ENCODE results near the gene LFNG. TPM values are rescaled to one million over a fixed set of nuclear protein-coding genes. Genes with fewer than 3 reads are reported as not detected.
A peak's percentile ranks its signal among the peaks of the same experiment; 100 is the strongest.

Gene LFNG
- total and polyA plus RNA-seq, 9 of the 15 experiments (the other 6 are each of a cell fraction or from before 2014, with no cell fraction given) = 0.03 to 0.89 (median 0.25) TPM; not detected in 1

- no peak for TF ChIP-seq RBFOX2 (IDR thresholded peaks at IDR 0.05; ENCODE audit: low read depth, low read length)
- no peak for TF ChIP-seq HOXB6 (CRISPR knock-in tag; IDR thresholded peaks at IDR 0.05; ENCODE audit: borderline replicate concordance)
- no peak for TF ChIP-seq ZNF184 (CRISPR knock-in tag; IDR thresholded peaks at IDR 0.05)
Observed at GRCh38 chr7:2507917-2508306, 11.7 kb upstream of the LFNG start (continued).

- Histone ChIP-seq H3K9me1 (ENCODE audit: control insufficient read depth, insufficient read depth, low read length) (no peaks in the 10 kb centered on the region), H3K36me3 (ENCODE audit: control insufficient read depth, insufficient read depth, low read length) (no peaks in the 10 kb centered on the region), H3K27me3 (ENCODE audit: control insufficient read depth in 2 of 2, insufficient read depth in 2 of 2, low read length in 2 of 2) (peaks cover 2 to 52% of the 10 kb centered on the region in 2 experiments; a peak in 2 of 5 replicates), H3K4me3 (no peak overlapping the region), H3K79me2 (ENCODE audit: control insufficient read depth, insufficient read depth, low read length) (no peaks in the 10 kb centered on the region), H3K4me1 (replicated peaks in 1 of 2; ENCODE audit: control insufficient read depth in 2 of 2, insufficient read depth in 2 of 2, low read length in 2 of 2) (peaks cover 4 to 70% of the 10 kb centered on the region in 2 experiments; a peak in 4 of 5 replicates), H4K20me1 (replicated peaks; ENCODE audit: control insufficient read depth, insufficient read depth, low read length) (no peaks in the 10 kb centered on the region), H3K9ac (ENCODE audit: insufficient read depth in 1 of 2, low read depth in 2 of 2, low read length in 2 of 2) (peak overlapping the region in 1 of 2 experiments; percentile 68; a peak in 2 of 4 replicates), H3K4me2 (ENCODE audit: insufficient read depth, low read length) (no peak overlapping the region), H3K27ac (ENCODE audit: extremely low read depth, low read depth, low read length) (no peak overlapping the region), H2AFZ (ENCODE audit: low read depth, low read length) (no peak overlapping the region), H3K9me3 (replicated peaks; ENCODE audit: control insufficient read depth, insufficient read depth, low read depth, low read length) (no peaks in the 10 kb centered on the region)
- DNase-seq (ENCODE audit: extremely low read depth in 1 of 4, low spot score in 3 of 4) (peak in 3 of 4 experiments; percentile 38 to 67 (median 62)), FAIRE-seq (no peak), ATAC-seq (peak; percentile 12)
- in situ Hi-C loops (cut with MboI) = no loop called here
- no TSS peak for BruUV-seq (replicated peaks)
- ChIA-PET CTCF (ENCODE audit: low intra/inter-chr PET ratio) (no interaction called here), POLR2A (interaction anchor here (0.6 to 1.6 kb wide), 3 partner anchors 10 to 12 kb away, joined by 3 to 8 read pairs (median 3); no protein-coding TSS in a partner anchor)
- 36% methylated on average over 40 of the region's 43 CpGs for whole genome bisulfite sequencing (ENCODE audit: insufficient coverage, low coverage, missing lambda C conversion rate)
- intact Hi-C loops (cut with micrococcal nuclease) = no loop called here
- TF ChIP-seq, protein P1, sequence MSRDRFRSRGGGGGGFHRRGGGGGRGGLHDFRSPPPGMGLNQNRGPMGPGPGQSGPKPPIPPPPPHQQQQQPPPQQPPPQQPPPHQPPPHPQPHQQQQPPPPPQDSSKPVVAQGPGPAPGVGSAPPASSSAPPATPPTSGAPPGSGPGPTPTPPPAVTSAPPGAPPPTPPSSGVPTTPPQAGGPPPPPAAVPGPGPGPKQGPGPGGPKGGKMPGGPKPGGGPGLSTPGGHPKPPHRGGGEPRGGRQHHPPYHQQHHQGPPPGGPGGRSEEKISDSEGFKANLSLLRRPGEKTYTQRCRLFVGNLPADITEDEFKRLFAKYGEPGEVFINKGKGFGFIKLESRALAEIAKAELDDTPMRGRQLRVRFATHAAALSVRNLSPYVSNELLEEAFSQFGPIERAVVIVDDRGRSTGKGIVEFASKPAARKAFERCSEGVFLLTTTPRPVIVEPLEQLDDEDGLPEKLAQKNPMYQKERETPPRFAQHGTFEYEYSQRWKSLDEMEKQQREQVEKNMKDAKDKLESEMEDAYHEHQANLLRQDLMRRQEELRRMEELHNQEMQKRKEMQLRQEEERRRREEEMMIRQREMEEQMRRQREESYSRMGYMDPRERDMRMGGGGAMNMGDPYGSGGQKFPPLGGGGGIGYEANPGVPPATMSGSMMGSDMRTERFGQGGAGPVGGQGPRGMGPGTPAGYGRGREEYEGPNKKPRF (IDR thresholded peaks at IDR 0.05; ENCODE audit: low read depth, low read length) = no peak
- TF ChIP-seq, protein P2, sequence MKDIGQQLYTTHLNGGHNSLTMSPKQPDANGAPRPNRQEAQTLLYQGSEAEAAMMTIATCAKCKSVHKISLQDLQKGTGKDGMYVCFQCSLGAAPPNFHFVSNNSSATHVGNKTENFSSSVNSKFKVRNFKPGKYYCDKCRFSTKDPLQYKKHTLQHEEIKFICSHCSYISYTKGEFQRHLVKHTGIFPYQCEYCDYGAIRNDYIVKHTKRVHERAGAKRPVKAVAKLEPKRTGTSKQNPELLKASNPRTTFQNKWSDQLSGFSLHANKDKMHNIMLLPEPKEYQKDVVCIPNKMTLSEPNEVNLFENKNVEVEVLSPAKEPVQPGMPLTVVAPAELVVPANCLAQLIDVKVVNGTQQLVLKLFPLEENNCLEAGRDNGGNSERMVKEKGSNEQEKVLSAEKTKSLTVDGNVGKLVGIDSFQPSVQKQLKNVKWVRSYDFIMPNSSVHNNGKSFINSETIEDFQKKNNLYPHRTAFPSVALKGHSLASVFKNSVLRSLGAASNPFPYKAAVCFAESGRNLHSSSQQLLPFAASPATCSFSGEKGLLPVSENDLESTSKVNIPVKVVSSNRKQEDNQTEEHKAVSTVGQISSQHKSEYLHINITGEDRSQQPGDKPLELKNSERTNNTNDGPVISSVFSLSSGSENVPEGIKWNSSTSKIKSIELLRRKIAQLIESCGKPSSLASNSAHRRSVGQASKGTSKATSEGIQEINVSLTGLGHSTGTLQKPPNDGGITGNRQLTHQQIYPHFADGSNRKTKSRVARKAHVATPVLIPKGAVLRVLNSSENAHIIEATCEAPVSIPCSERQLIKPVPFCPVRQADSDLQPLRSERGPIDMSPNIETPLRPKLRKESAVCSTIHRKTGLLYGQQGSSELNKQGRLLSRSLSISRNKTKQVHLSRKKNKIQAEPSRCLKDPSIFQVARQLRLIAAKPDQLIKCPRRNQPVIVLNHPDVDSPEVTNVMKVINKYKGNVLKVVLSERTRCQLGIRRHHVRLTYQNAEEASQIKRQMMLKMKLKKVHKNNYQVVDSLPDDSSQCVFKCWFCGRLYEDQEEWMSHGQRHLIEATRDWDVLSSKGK (CRISPR knock-in tag; IDR thresholded peaks at IDR 0.05) = no peak
- TF ChIP-seq ZNF280A (IDR thresholded peaks at IDR 0.05; ENCODE audit: low read depth, partially characterized antibody) (no peak), BRF1 (IDR thresholded peaks at IDR 0.05; ENCODE audit: borderline replicate concordance, extremely low read depth, insufficient read length) (no peak), VEZF1 (CRISPR knock-in tag; IDR thresholded peaks at IDR 0.05) (peak; percentile 18; the same call in 1 of the 2 replicates), ZNF766 (CRISPR knock-in tag; conservative IDR thresholded peaks at IDR 0.05) (peak; percentile 63; the same call in 1 of the 2 replicates)
Observed at GRCh38 chr7:2508327-2509215, 11.0 kb upstream of the LFNG start.
